KMS-11 (cell line): ENCODE results near the gene MAGI2.

ENCODE experiments used
- H2AFZ ChIP-seq: fragments of 200-600 bp; sonication (generic); 2 replicates; pipeline ENCODE4 v1.6.1; 2016; ENCODE audit warnings: antibody characterized with exemption, mixed run types, low read depth
- H3K27ac ChIP-seq: fragments of 200-600 bp; sonication (generic); 2 replicates; pipeline ENCODE4 v1.6.1; 2016; ENCODE audit warnings: mild to moderate bottlenecking, mixed run types
- H3K27me3 ChIP-seq: fragments of 200-600 bp; sonication (generic); 2 replicates; pipeline ENCODE4 v1.6.1; 2017; ENCODE audit warnings: mild to moderate bottlenecking, low read depth, mixed run types, moderate library complexity; ENCODE audit not compliant: insufficient read depth
- H3K36me3 ChIP-seq: fragments of 200-600 bp; sonication (generic); 2 replicates; pipeline ENCODE4 v1.6.1; 2017; ENCODE audit warnings: mild to moderate bottlenecking, mixed run types; ENCODE audit not compliant: insufficient read depth
- H3K4me1 ChIP-seq: fragments of 200-600 bp; sonication (generic); 2 replicates; pipeline ENCODE4 v1.6.1; 2016; ENCODE audit warnings: mild to moderate bottlenecking, low read depth, mixed run types; ENCODE audit not compliant: poor library complexity, severe bottlenecking
- H3K4me2 ChIP-seq: fragments of 200-600 bp; sonication (generic); 2 replicates; pipeline ENCODE4 v1.7.0; 2016; ENCODE audit warnings: mild to moderate bottlenecking, mixed run types
- H3K4me3 ChIP-seq: fragments of 200-600 bp; sonication (generic); IDR thresholded peaks from 2 replicates; pipeline ENCODE4 v1.6.1; 2017; ENCODE audit warnings: low read depth, low read length, mixed read lengths; ENCODE audit not compliant: insufficient read depth
- H3K79me2 ChIP-seq: fragments of 200-600 bp; sonication (generic); 2 replicates; pipeline ENCODE4 v1.6.1; 2016; ENCODE audit warnings: low read depth, mixed run types; ENCODE audit not compliant: insufficient read depth
- H3K9ac ChIP-seq: fragments of 200-600 bp; sonication (generic); 2 replicates; pipeline ENCODE4 v1.6.1; 2016; ENCODE audit warnings: mild to moderate bottlenecking, mixed run types
- H4K20me1 ChIP-seq: fragments of 200-600 bp; sonication (generic); 2 replicates; pipeline ENCODE4 v1.6.1; 2016; ENCODE audit warnings: mild to moderate bottlenecking, mixed run types; ENCODE audit not compliant: insufficient read depth
- CTCF ChIP-seq: fragments of 200-600 bp; sonication (generic); conservative IDR thresholded peaks from 2 replicates; pipeline ENCODE4 v1.6.1; 2017; ENCODE audit warnings: low read depth, mild to moderate bottlenecking, antibody characterized with exemption, low read length, moderate library complexity, mixed read lengths

Gene MAGI2

GRCh38 chr7:78558566-78558965, 894.9 kb downstream of the MAGI2 start:
- no peak for TF ChIP-seq CTCF
- H3K4me1 ChIP-seq, result peaks cover 5% of the 10 kb centered on the region
- H4K20me1 ChIP-seq, result no peaks in the 10 kb centered on the region
- H3K36me3 ChIP-seq, result no peaks in the 10 kb centered on the region
- H3K27me3 ChIP-seq, result no peaks in the 10 kb centered on the region
- no peaks in the 10 kb centered on the region for H3K79me2 ChIP-seq
- no peak overlapping the region for H3K9ac ChIP-seq
- no peak overlapping the region for H3K4me3 ChIP-seq
- H2AFZ ChIP-seq, result no peak overlapping the region
- no peak overlapping the region for H3K4me2 ChIP-seq
- H3K27ac ChIP-seq, result no peak overlapping the region

DNA sequence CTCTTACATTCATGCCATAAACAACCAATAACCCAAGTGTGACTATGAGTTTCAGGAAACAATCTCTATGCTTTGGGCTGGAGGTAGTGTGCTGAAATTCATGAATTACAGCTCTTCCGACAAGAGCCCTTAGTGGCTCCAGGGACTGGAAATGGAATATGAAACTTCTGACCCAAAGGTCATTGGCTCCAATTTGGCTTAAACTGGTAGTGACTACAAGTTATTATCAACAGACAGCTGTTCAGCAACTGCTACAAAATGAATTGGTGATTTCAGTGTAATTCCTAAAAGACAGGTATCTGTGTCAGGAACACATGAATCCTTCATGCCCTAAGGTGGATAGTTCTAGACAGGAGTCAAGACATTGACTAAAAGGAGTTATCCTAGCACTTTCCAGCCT, 909.5 kb downstream of the MAGI2 start:
- Histone ChIP-seq H2AFZ (no peak overlapping the region), H3K4me2 (no peak overlapping the region), H3K79me2 (no peaks in the 10 kb centered on the region), H4K20me1 (no peaks in the 10 kb centered on the region; the same call in 1 of the 2 replicates), H3K9ac (no peak overlapping the region), H3K4me3 (no peak overlapping the region), H3K27me3 (no peaks in the 10 kb centered on the region), H3K36me3 (no peaks in the 10 kb centered on the region), H3K4me1 (no peaks in the 10 kb centered on the region), H3K27ac (no peak overlapping the region)
- no peak for TF ChIP-seq CTCF

GRCh38 chr7:78542981-78543380, 910.5 kb downstream of the MAGI2 start:
- Histone ChIP-seq H3K36me3 (no peaks in the 10 kb centered on the region), H2AFZ (no peak overlapping the region), H3K4me1 (no peaks in the 10 kb centered on the region), H3K27ac (no peak overlapping the region), H3K27me3 (no peaks in the 10 kb centered on the region), H3K4me3 (no peak overlapping the region), H3K79me2 (no peaks in the 10 kb centered on the region), H4K20me1 (no peaks in the 10 kb centered on the region; the same call in 1 of the 2 replicates), H3K4me2 (no peak overlapping the region), H3K9ac (no peak overlapping the region)
- no peak for TF ChIP-seq CTCF

GRCh38 chr7:78542541-78542940, 910.9 kb downstream of the MAGI2 start:
- H3K9ac ChIP-seq, result no peak overlapping the region
- H3K4me2 ChIP-seq, result no peak overlapping the region
- no peak overlapping the region for H3K27ac ChIP-seq
- H3K36me3 ChIP-seq, result no peaks in the 10 kb centered on the region
- no peak for TF ChIP-seq CTCF
- H3K27me3 ChIP-seq, result no peaks in the 10 kb centered on the region
- H4K20me1 ChIP-seq, result no peaks in the 10 kb centered on the region; the same call in 1 of the 2 replicates
- no peak overlapping the region for H3K4me3 ChIP-seq
- no peaks in the 10 kb centered on the region for H3K4me1 ChIP-seq
- H2AFZ ChIP-seq, result no peak overlapping the region
- no peaks in the 10 kb centered on the region for H3K79me2 ChIP-seq
